ENCODE data around the gene LNP1. TPM values are rescaled to one million over a fixed set of nuclear protein-coding genes. Genes with fewer than 3 reads are reported as not detected.

LNP1 gene
- total RNA-seq, 1 donor from 2014 or later = 2.6 TPM

- Histone ChIP-seq H3K4me2 (ENCODE audit: low read length) (no peak overlapping the region), H3K79me2 (ENCODE audit: insufficient read depth, low read length) (no peaks in the 10 kb centered on the region), H4K20me1 (ENCODE audit: insufficient read depth, low read length) (no peaks in the 10 kb centered on the region), H2AFZ (ENCODE audit: low read depth, low read length) (no peak overlapping the region), H3K27me3 (ENCODE audit: insufficient read depth, low read length) (peaks cover 5% of the 10 kb centered on the region), H3K36me3 (ENCODE audit: insufficient read depth, low read length) (no peaks in the 10 kb centered on the region), H3K9me3 (ENCODE audit: insufficient read depth, low read depth, low read length) (no peaks in the 10 kb centered on the region), H3K9ac (ENCODE audit: low read length) (no peak overlapping the region), H3K27ac (ENCODE audit: low read depth, low read length) (no peak overlapping the region), H3K4me3 (ENCODE audit: insufficient read depth, low read depth, low read length) (no peak overlapping the region), H3K4me1 (ENCODE audit: insufficient read depth, low read length) (no peaks in the 10 kb centered on the region)
- TF ChIP-seq CTCF (IDR thresholded peaks at IDR 0.05; ENCODE audit: insufficient read depth, low read depth, low read length) = no peak
- TF ChIP-seq EZH2 (IDR thresholded peaks at IDR 0.05; ENCODE audit: insufficient read depth, low read length) = no peak
- no peaks in the 10 kb centered on the region for H3K4me1 Mint-ChIP-seq (ENCODE audit: low read depth, unreplicated experiment)
- no peaks in the 10 kb centered on the region for H3K9me3 Mint-ChIP-seq (ENCODE audit: unreplicated experiment)
- H3K36me3 Mint-ChIP-seq (ENCODE audit: low read depth, unreplicated experiment) = peaks cover 2% of the 10 kb centered on the region
- DNase-seq (ENCODE audit: low read depth) (no peak), FAIRE-seq (no peak)
- no peak overlapping the region for H3K27ac Mint-ChIP-seq (ENCODE audit: unreplicated experiment)
- H3K4me3 Mint-ChIP-seq (ENCODE audit: unreplicated experiment) = no peak overlapping the region
- peaks cover 2% of the 10 kb centered on the region for H3K27me3 Mint-ChIP-seq (ENCODE audit: low read depth, unreplicated experiment)
Observed at GRCh38 chr3:100456745-100457144, 55.4 kb downstream of the LNP1 start.

GRCh38 chr3:100457811-100458210 lies 56.5 kb downstream of the LNP1 start:
- H3K79me2 ChIP-seq (ENCODE audit: insufficient read depth, low read length) = no peaks in the 10 kb centered on the region
- H3K9me3 Mint-ChIP-seq (ENCODE audit: unreplicated experiment) = no peaks in the 10 kb centered on the region
- H3K9ac ChIP-seq (ENCODE audit: low read length) = no peak overlapping the region
- no peak overlapping the region for H3K27ac Mint-ChIP-seq (ENCODE audit: unreplicated experiment)
- no peaks in the 10 kb centered on the region for H3K9me3 ChIP-seq (ENCODE audit: insufficient read depth, low read depth, low read length)
- H3K27ac ChIP-seq (ENCODE audit: low read depth, low read length) = no peak overlapping the region
- FAIRE-seq (no peak), DNase-seq (ENCODE audit: low read depth) (no peak)
- no peaks in the 10 kb centered on the region for H3K4me1 ChIP-seq (ENCODE audit: insufficient read depth, low read length)
- peaks cover 5% of the 10 kb centered on the region for H3K27me3 ChIP-seq (ENCODE audit: insufficient read depth, low read length)
- TF ChIP-seq EZH2 (IDR thresholded peaks at IDR 0.05; ENCODE audit: insufficient read depth, low read length) (no peak), CTCF (IDR thresholded peaks at IDR 0.05; ENCODE audit: insufficient read depth, low read depth, low read length) (no peak)
- H4K20me1 ChIP-seq (ENCODE audit: insufficient read depth, low read length) = no peaks in the 10 kb centered on the region
- no peak overlapping the region for H3K4me3 Mint-ChIP-seq (ENCODE audit: unreplicated experiment)
- H2AFZ ChIP-seq (ENCODE audit: low read depth, low read length) = no peak overlapping the region
- peaks cover 2% of the 10 kb centered on the region for H3K27me3 Mint-ChIP-seq (ENCODE audit: low read depth, unreplicated experiment)
- no peaks in the 10 kb centered on the region for H3K36me3 ChIP-seq (ENCODE audit: insufficient read depth, low read length)
- H3K4me1 Mint-ChIP-seq (ENCODE audit: low read depth, unreplicated experiment) = no peaks in the 10 kb centered on the region
- no peak overlapping the region for H3K4me3 ChIP-seq (ENCODE audit: insufficient read depth, low read depth, low read length)
- no peaks in the 10 kb centered on the region for H3K36me3 Mint-ChIP-seq (ENCODE audit: low read depth, unreplicated experiment)
- no peak overlapping the region for H3K4me2 ChIP-seq (ENCODE audit: low read length)

- no peak for DNase-seq (ENCODE audit: low read depth)
- Mint-ChIP-seq H3K4me1 (ENCODE audit: low read depth, unreplicated experiment) (no peaks in the 10 kb centered on the region), H3K4me3 (ENCODE audit: unreplicated experiment) (no peak overlapping the region), H3K9me3 (ENCODE audit: unreplicated experiment) (peaks cover 3% of the 10 kb centered on the region), H3K27ac (ENCODE audit: unreplicated experiment) (no peak overlapping the region), H3K36me3 (ENCODE audit: low read depth, unreplicated experiment) (no peaks in the 10 kb centered on the region), H3K27me3 (ENCODE audit: low read depth, unreplicated experiment) (peaks cover 2% of the 10 kb centered on the region)
- H3K9me3 ChIP-seq (ENCODE audit: insufficient read depth, low read depth, low read length) = no peaks in the 10 kb centered on the region
- no peaks in the 10 kb centered on the region for H3K36me3 ChIP-seq (ENCODE audit: insufficient read depth, low read length)
- no peak overlapping the region for H3K4me2 ChIP-seq (ENCODE audit: low read length)
- TF ChIP-seq CTCF (IDR thresholded peaks at IDR 0.05; ENCODE audit: insufficient read depth, low read depth, low read length) (no peak), EZH2 (IDR thresholded peaks at IDR 0.05; ENCODE audit: insufficient read depth, low read length) (no peak)
- H4K20me1 ChIP-seq (ENCODE audit: insufficient read depth, low read length) = no peaks in the 10 kb centered on the region
- no peaks in the 10 kb centered on the region for H3K4me1 ChIP-seq (ENCODE audit: insufficient read depth, low read length)
- no peak overlapping the region for H3K27ac ChIP-seq (ENCODE audit: low read depth, low read length)
- H2AFZ ChIP-seq (ENCODE audit: low read depth, low read length) = no peak overlapping the region
- H3K4me3 ChIP-seq (ENCODE audit: insufficient read depth, low read depth, low read length) = no peak overlapping the region
- no peak for FAIRE-seq
- peaks cover 5% of the 10 kb centered on the region for H3K27me3 ChIP-seq (ENCODE audit: insufficient read depth, low read length)
- no peak overlapping the region for H3K9ac ChIP-seq (ENCODE audit: low read length)
- H3K79me2 ChIP-seq (ENCODE audit: insufficient read depth, low read length) = no peaks in the 10 kb centered on the region
Observed at GRCh38 chr3:100458814-100459213, 57.5 kb downstream of the LNP1 start.

Measured in astrocyte (in vitro differentiated cells and primary cell).